ENCODE measurements around the gene DYRK1A. TPM values are rescaled to one million over a fixed set of nuclear protein-coding genes. Genes with fewer than 3 reads are reported as not detected.

DYRK1A gene
- total RNA-seq, 1 donor from 2014 or later, result 72.9 TPM

GRCh38 chr21:37380349-37381323 lies 14.1 kb downstream of the DYRK1A start:
- DNase-seq (ENCODE audit: low spot score), result no peak
- intact Hi-C loops (cut with DNase I), result loop anchor here (5.0 kb wide), 1 partner anchor 37 kb away; no protein-coding TSS in a partner anchor

- DNase-seq (ENCODE audit: low spot score), result no peak
- intact Hi-C loops (cut with DNase I), result loop anchor here (5.0 kb wide), 1 partner anchor 35 kb away; no protein-coding TSS in a partner anchor
These were observed 15.5 kb downstream of the DYRK1A start for GRCh38 chr21:37381883-37382585.

GRCh38 chr21:37383086-37383485 lies 16.5 kb downstream of the DYRK1A start:
- intact Hi-C loops (cut with DNase I), result loop anchor here (5.0 kb wide), 1 partner anchor 34 kb away; no protein-coding TSS in a partner anchor
- DNase-seq (ENCODE audit: low spot score), result no peak

GRCh38 chr21:37383784-37384311 lies 17.3 kb downstream of the DYRK1A start:
- no peak for DNase-seq (ENCODE audit: low spot score)
- intact Hi-C loops (cut with DNase I), result loop anchor here (5.0 kb wide), 1 partner anchor 33 kb away; no protein-coding TSS in a partner anchor

- DNase-seq (ENCODE audit: low spot score), result no peak
- intact Hi-C loops (cut with DNase I), result loop anchor here (5.0 kb wide), 1 partner anchor 33 kb away; no protein-coding TSS in a partner anchor
These were observed 17.8 kb downstream of the DYRK1A start for GRCh38 chr21:37384416-37384815.

GRCh38 chr21:37385179-37385765 lies 18.7 kb downstream of the DYRK1A start:
- no peak for DNase-seq (ENCODE audit: low spot score)
- intact Hi-C loops (cut with DNase I), result no loop called here

GRCh38 chr21:37386151-37386550 lies 19.6 kb downstream of the DYRK1A start:
- DNase-seq (ENCODE audit: low spot score), result no peak
- intact Hi-C loops (cut with DNase I), result no loop called here

GRCh38 chr21:37389456-37389855 lies 22.9 kb downstream of the DYRK1A start:
- no peak for DNase-seq (ENCODE audit: low spot score)
- intact Hi-C loops (cut with DNase I), result no loop called here

GRCh38 chr21:37391666-37392065 lies 25.1 kb downstream of the DYRK1A start:
- intact Hi-C loops (cut with DNase I), result no loop called here

GRCh38 chr21:37392441-37392840 lies 25.9 kb downstream of the DYRK1A start:
- intact Hi-C loops (cut with DNase I), result no loop called here
- DNase-seq (ENCODE audit: low spot score), result no peak

More at GRCh38 chr21:37391666-37392065, 25.1 kb downstream of the DYRK1A start:
- no peak for DNase-seq (ENCODE audit: low spot score)

- intact Hi-C loops (cut with DNase I), result no loop called here
- DNase-seq (ENCODE audit: low spot score), result no peak
These were observed 26.5 kb downstream of the DYRK1A start for GRCh38 chr21:37393030-37393429.

GRCh38 chr21:37393786-37394185 lies 27.2 kb downstream of the DYRK1A start:
- intact Hi-C loops (cut with DNase I), result no loop called here
- DNase-seq (ENCODE audit: low spot score), result no peak

GRCh38 chr21:37395961-37396360 lies 29.4 kb downstream of the DYRK1A start:
- intact Hi-C loops (cut with DNase I), result no loop called here
- no peak for DNase-seq (ENCODE audit: low spot score)

- intact Hi-C loops (cut with DNase I), result no loop called here
- DNase-seq (ENCODE audit: low spot score), result no peak
These were observed 30.3 kb downstream of the DYRK1A start for GRCh38 chr21:37396855-37397254.

GRCh38 chr21:37398697-37399096 lies 32.1 kb downstream of the DYRK1A start:
- intact Hi-C loops (cut with DNase I), result no loop called here
- DNase-seq (ENCODE audit: low spot score), result no peak

- no peak for DNase-seq (ENCODE audit: low spot score)
- intact Hi-C loops (cut with DNase I), result no loop called here
These were observed 35.8 kb downstream of the DYRK1A start for GRCh38 chr21:37402251-37402867.

GRCh38 chr21:37405629-37406028 lies 39.1 kb downstream of the DYRK1A start:
- intact Hi-C loops (cut with DNase I), result no loop called here
- no peak for DNase-seq (ENCODE audit: low spot score)

- DNase-seq (ENCODE audit: low spot score), result no peak
- intact Hi-C loops (cut with DNase I), result no loop called here
These were observed 41.3 kb downstream of the DYRK1A start for GRCh38 chr21:37407719-37408420.
